ELF-1 (cell line): ENCODE data around the gene SLC24A3.

Experiments
- DNase-seq: peaks from one replicate; pipeline ENCODE4 v3.0.0-alpha.2; 2016; ENCODE audit warnings: low read depth, low spot score

The SLC24A3 gene

GRCh38 chr20:19212469-19212815 lies at the start of gene SLC24A3:
SLC24A3 (plus strand) TSS chr20:19212642.
- no peak for DNase-seq

- DNase-seq, result no peak
Observed at GRCh38 chr20:19170148-19170547, 42.3 kb upstream of the SLC24A3 start.

GRCh38 chr20:19172637-19173036 lies 39.8 kb upstream of the SLC24A3 start:
- no peak for DNase-seq

- DNase-seq, result no peak
Observed at GRCh38 chr20:19176470-19177052, 35.9 kb upstream of the SLC24A3 start.

- no peak for DNase-seq
Observed at GRCh38 chr20:19181552-19181951, 30.9 kb upstream of the SLC24A3 start.

GRCh38 chr20:19185083-19185482 lies 27.4 kb upstream of the SLC24A3 start:
- DNase-seq, result no peak

GRCh38 chr20:19193349-19193748 lies 19.1 kb upstream of the SLC24A3 start:
- no peak for DNase-seq

GRCh38 chr20:19205981-19206396 lies 6.5 kb upstream of the SLC24A3 start:
- DNase-seq, result peak; percentile 88

GRCh38 chr20:19207541-19207940 lies 4.9 kb upstream of the SLC24A3 start:
- DNase-seq, result peak; percentile 13

- DNase-seq, result no peak
Observed at GRCh38 chr20:19210391-19211155, 1.9 kb upstream of the SLC24A3 start.

GRCh38 chr20:19211252-19211651 lies 1.2 kb upstream of the SLC24A3 start:
- DNase-seq, result peak; percentile 11

- DNase-seq, result peak; percentile 24
Observed at GRCh38 chr20:19211661-19212468, 577 bp upstream of the SLC24A3 start.

GRCh38 chr20:19212821-19213502 lies 520 bp downstream of the SLC24A3 start:
- peak; percentile 63 for DNase-seq

- DNase-seq, result no peak
Observed at GRCh38 chr20:19213946-19214490, 1.6 kb downstream of the SLC24A3 start.

- no peak for DNase-seq
Observed at GRCh38 chr20:19218411-19218810, 6.0 kb downstream of the SLC24A3 start.

GRCh38 chr20:19222520-19223040 lies 10.1 kb downstream of the SLC24A3 start:
- no peak for DNase-seq

GRCh38 chr20:19223640-19224039 lies 11.2 kb downstream of the SLC24A3 start:
- no peak for DNase-seq

- no peak for DNase-seq
Observed at GRCh38 chr20:19231359-19232035, 19.1 kb downstream of the SLC24A3 start.

- DNase-seq, result no peak
Observed at GRCh38 chr20:19232997-19233794, 20.8 kb downstream of the SLC24A3 start.
